HG03565 (cell line): ENCODE data around the gene PMS1.
"Not testable (repeated sequence)": the region's sequence is repeated elsewhere in the genome, so short reads cannot be mapped to it uniquely, and the experiment has no call there.

ENCODE experiments used
- ATAC-seq: cut with Tn5 transposase; IDR thresholded peaks from one replicate; pipeline ENCODE4 v1.9.1; 2021; ENCODE audit warnings: mild to moderate bottlenecking, moderate library complexity; ENCODE audit not compliant: unreplicated experiment

PMS1 gene

GRCh38 chr2:189860161-189860560 is 75.9 kb downstream of the PMS1 start:
- ATAC-seq, result no peak

- ATAC-seq, result no peak
Observed at GRCh38 chr2:189862751-189863150, 78.5 kb downstream of the PMS1 start.

- no peak for ATAC-seq
Observed at GRCh38 chr2:189865826-189866225, 81.6 kb downstream of the PMS1 start.

- no peak for ATAC-seq
Observed at GRCh38 chr2:189866296-189866695, 82.0 kb downstream of the PMS1 start.

GRCh38 chr2:189868896-189869295 is 84.6 kb downstream of the PMS1 start:
- ATAC-seq, result no peak

GRCh38 chr2:189870381-189871085 is 86.3 kb downstream of the PMS1 start:
- ATAC-seq, result no peak

- ATAC-seq, result no peak
Observed at GRCh38 chr2:189873696-189874095, 89.4 kb downstream of the PMS1 start.

GRCh38 chr2:189874586-189875320 is 90.5 kb downstream of the PMS1 start:
- no peak for ATAC-seq

GRCh38 chr2:189876271-189876670 is 92.0 kb downstream of the PMS1 start:
- ATAC-seq, result no peak

- no peak for ATAC-seq
Observed at GRCh38 chr2:189879716-189880081, 95.4 kb downstream of the PMS1 start.

- no peak for ATAC-seq
Observed at GRCh38 chr2:189880429-189880828, 96.2 kb downstream of the PMS1 start.

GRCh38 chr2:189880832-189881492 is 96.7 kb downstream of the PMS1 start:
- no peak for ATAC-seq

- no peak for ATAC-seq
Observed at GRCh38 chr2:189885368-189885767, 101.1 kb downstream of the PMS1 start.

GRCh38 chr2:189892546-189893294 is 108.5 kb downstream of the PMS1 start:
- not testable (repeated sequence) for ATAC-seq

- no peak for ATAC-seq
Observed at GRCh38 chr2:189896809-189897208, 112.6 kb downstream of the PMS1 start.

GRCh38 chr2:189899101-189899500 is 114.9 kb downstream of the PMS1 start:
- no peak for ATAC-seq

GRCh38 chr2:189900726-189901125 is 116.5 kb downstream of the PMS1 start:
- no peak for ATAC-seq

- no peak for ATAC-seq
Observed at GRCh38 chr2:189901664-189902063, 117.4 kb downstream of the PMS1 start.

GRCh38 chr2:189913821-189914220 is 129.6 kb downstream of the PMS1 start:
- no peak for ATAC-seq

- no peak for ATAC-seq
Observed at GRCh38 chr2:189916651-189917050, 132.4 kb downstream of the PMS1 start.
